Measurements from ENCODE around the gene PPP1R14C.

DNA sequence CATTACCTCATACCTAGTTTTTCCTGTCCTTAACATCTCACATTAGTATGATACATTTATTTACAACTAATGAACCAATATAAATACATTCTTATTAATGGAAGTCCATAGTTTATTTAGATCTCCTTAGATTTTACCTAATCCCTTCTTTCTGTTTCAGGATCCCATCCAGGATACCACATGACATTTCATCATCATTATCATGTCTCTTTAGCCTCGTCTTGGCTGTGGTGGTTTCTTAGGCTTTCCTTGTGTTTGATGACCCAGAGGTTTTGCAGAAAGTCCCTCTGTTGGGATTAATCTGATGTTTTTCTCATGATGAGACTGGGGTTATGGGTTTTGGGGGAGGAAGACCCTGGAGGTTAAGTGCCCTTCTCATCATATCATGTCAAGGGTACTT is 136.7 kb downstream of the PPP1R14C start:
- TF ChIP-seq EP300 (IDR thresholded peaks at IDR 0.05; ENCODE audit: borderline replicate concordance) (no peak), RAD21 (IDR thresholded peaks at IDR 0.05; ENCODE audit: low read depth) (no peak), TCF12 (IDR thresholded peaks at IDR 0.05; ENCODE audit: low read depth) (no peak), REST (IDR thresholded peaks at IDR 0.05; ENCODE audit: low read depth) (no peak)

Data from Ishikawa (cell line).